AG09319 (cell line): ENCODE measurements around the gene CALHM5.
"Not testable (repeated sequence)": the region's sequence is repeated elsewhere in the genome, so short reads cannot be mapped to it uniquely, and the experiment has no call there.

Source experiments
- DNase-seq: peaks from one replicate; pipeline ENCODE4 v3.0.0-alpha.2; 2010; ENCODE audit warnings: low read depth; ENCODE audit errors: extremely low read depth
- CTCF ChIP-seq: IDR thresholded peaks from 2 replicates; pipeline ENCODE4 v1.5.1; 2011; ENCODE audit warnings: low read depth, mild to moderate bottlenecking, inconsistent platforms, low read length, moderate library complexity

CALHM5 gene

GRCh38 chr6:116485559-116486184, 25.8 kb upstream of the CALHM5 start:
- no peak for DNase-seq
- no peak for TF ChIP-seq CTCF

- no peak for DNase-seq
- TF ChIP-seq CTCF, result no peak
These were observed 19.7 kb upstream of the CALHM5 start for GRCh38 chr6:116491610-116492330.

- TF ChIP-seq CTCF, result no peak
These were observed 18.9 kb upstream of the CALHM5 start for GRCh38 chr6:116492331-116493067.

GRCh38 chr6:116495161-116495560, 16.3 kb upstream of the CALHM5 start:
- not testable (repeated sequence) for DNase-seq

More at GRCh38 chr6:116492331-116493067, 18.9 kb upstream of the CALHM5 start:
- no peak for DNase-seq

- DNase-seq, result no peak
- no peak for TF ChIP-seq CTCF
These were observed 14.2 kb upstream of the CALHM5 start for GRCh38 chr6:116497113-116497676.

- TF ChIP-seq CTCF, result no peak
- no peak for DNase-seq
These were observed 10.4 kb upstream of the CALHM5 start for GRCh38 chr6:116500969-116501433.

- TF ChIP-seq CTCF, result no peak
- no peak for DNase-seq
These were observed 4.1 kb upstream of the CALHM5 start for GRCh38 chr6:116507324-116507723.
